GM12878 (cell line): Measurements from ENCODE around the gene ICA1. TPM values are rescaled to one million over a fixed set of nuclear protein-coding genes. Genes with fewer than 3 reads are reported as not detected.

Source experiments
- ASH2L ChIP-seq: fragments of 300-600, 200-600 bp; sonication (generic); IDR thresholded peaks from 2 replicates; pipeline ENCODE4 v1.6.1; 2017; ENCODE audit warnings: low read depth, mild to moderate bottlenecking, borderline replicate concordance
- ATF7 ChIP-seq: fragments of 450-650 bp; IDR thresholded peaks from 2 replicates; pipeline ENCODE4 v1.6.1; 2016; ENCODE audit warnings: low read depth, mild to moderate bottlenecking
- DPF2 ChIP-seq: fragments of 450-650 bp; IDR thresholded peaks from 2 replicates; pipeline ENCODE4 v1.6.1; 2017; ENCODE audit warnings: mild to moderate bottlenecking
- IKZF1 ChIP-seq: fragments of 450-650 bp; conservative IDR thresholded peaks from 2 replicates; pipeline ENCODE4 v1.6.1; 2017; ENCODE audit warnings: antibody characterized with exemption, mild to moderate bottlenecking
- MYB ChIP-seq: fragments of 150-350 bp; IDR thresholded peaks from 2 replicates; pipeline ENCODE4 v1.6.1; 2014; ENCODE audit warnings: mild to moderate bottlenecking, low read depth, low read length, borderline replicate concordance
- PAX8 ChIP-seq: fragments of 450-650 bp; IDR thresholded peaks from 2 replicates; pipeline ENCODE4 v1.6.1; 2017; ENCODE audit warnings: mild to moderate bottlenecking, moderate library complexity
- PML ChIP-seq: IDR thresholded peaks from 2 replicates; pipeline ENCODE4 v1.6.1; 2012; ENCODE audit warnings: low read length, inconsistent platforms
- SIN3A ChIP-seq: IDR thresholded peaks from 2 replicates; pipeline ENCODE4 v1.6.1; 2012; ENCODE audit warnings: low read depth, low read length, improper control_type of control experiment
- SIX5 ChIP-seq: IDR thresholded peaks from 2 replicates; pipeline ENCODE4 v1.6.1; 2011; ENCODE audit warnings: mild to moderate bottlenecking, low read depth, low read length, moderate library complexity; ENCODE audit not compliant: severe bottlenecking
- STAT1 ChIP-seq: fragments of 450-650 bp; conservative IDR thresholded peaks from 2 replicates; pipeline ENCODE4 v1.6.1; 2014; ENCODE audit warnings: antibody characterized with exemption, mild to moderate bottlenecking
- USF1 ChIP-seq: IDR thresholded peaks from 2 replicates; pipeline ENCODE4 v1.6.1; 2011; ENCODE audit warnings: borderline replicate concordance, low read depth, mild to moderate bottlenecking, moderate library complexity, mixed read lengths, low read length; ENCODE audit not compliant: insufficient read depth; ENCODE audit errors: extremely low read length
- ZBTB40 ChIP-seq: fragments of 450-650 bp; IDR thresholded peaks from 2 replicates; pipeline ENCODE4 v1.6.1; 2016; ENCODE audit warnings: mild to moderate bottlenecking, moderate library complexity, borderline replicate concordance
- polyA plus RNA-seq, 11 experiments: library from polyadenylated mRNA; depleted of rRNA in 4 of 11; unstranded in 6 of 11; stranded (reverse) in 5 of 11; fragments of >200 nt; fragmentation: Nextera tagmentation in 4 of 11; fragmentation: Illumina TruSeq in 1 of 11; extraction: Ambion mirVana in 4 of 11; extraction: Trizol in 1 of 11; gene quantifications; 1 replicate in 1 of 11; 2 replicates in 10 of 11; pipeline versions ENCODE4 v1.2.1 to v1.2.3, GENCODE V29; 2011 to 2016; ENCODE audit warnings: inconsistent platforms in 2 of 11, missing spikeins in 2 of 11, low read depth in 1 of 11
- total RNA-seq, 4 experiments: library from RNA; depleted of rRNA in 3 of 4; stranded (reverse); fragments of >200 nt in 3 of 4; fragmentation: Illumina TruSeq in 1 of 4; extraction: Trizol in 1 of 4; gene quantifications; 2 replicates each; pipeline versions ENCODE4 v1.2.1 to v1.2.3, GENCODE V29; 2013 to 2021

The ICA1 gene
- total and polyA plus RNA-seq, 10 of the 15 experiments (the other 5 are each of a cell fraction or from before 2014, with no cell fraction given), result 1.3 to 35.1 (median 3.3) TPM

GRCh38 chr7:8221101-8221495, 40.9 kb downstream of the ICA1 start (continued):
- TF ChIP-seq ZBTB40 (no peak), STAT1 (no peak), ASH2L (no peak), DPF2 (no peak), PAX8 (no peak), SIX5 (no peak), MYB (no peak), USF1 (no peak), ATF7 (no peak), IKZF1 (no peak), SIN3A (no peak), PML (no peak)
